Measurements from ENCODE around the gene HIVEP2.

Gene HIVEP2

GRCh38 chr6:142702501-142703460 lies 242.2 kb downstream of the HIVEP2 start:
- DNase-seq (ENCODE audit: low read depth), result no peak
